ENCODE measurements around the gene SAT2. TPM values are rescaled to one million over a fixed set of nuclear protein-coding genes. Genes with fewer than 3 reads are reported as not detected.
A peak's percentile ranks its signal among the peaks of the same experiment; 100 is the strongest.

Gene SAT2
- total and polyA plus RNA-seq, 10 of the 15 experiments (the other 5 are each of a cell fraction or from before 2014, with no cell fraction given): 14.6 to 44.0 (median 27.9) TPM

- intact Hi-C loops (cut with micrococcal nuclease; ENCODE audit: unreplicated experiment): no loop called here
- Histone ChIP-seq H3K4me3 (peak overlapping the region; percentile 100), H2AFZ (ENCODE audit: control insufficient read depth, low read depth, low read length) (peak overlapping the region; percentile 77; the same call in 1 of the 2 replicates), H3K27ac (ENCODE audit: control insufficient read depth, insufficient read depth) (peak overlapping the region; percentile 69; the same call in 1 of the 2 replicates), H3K9me3 (replicated peaks; ENCODE audit: control insufficient read depth, insufficient read depth, low read length) (no peaks in the 10 kb centered on the region), H3K36me3 (ENCODE audit: control insufficient read depth in 2 of 2, insufficient read depth in 2 of 2, low read length in 1 of 2) (no peaks in the 10 kb centered on the region), H3K9ac (ENCODE audit: control insufficient read depth, insufficient read depth, low read length) (peak overlapping the region; percentile 95), H4K20me1 (ENCODE audit: control insufficient read depth, insufficient read depth) (no peaks in the 10 kb centered on the region), H3K4me2 (ENCODE audit: control insufficient read depth, insufficient read depth) (peak overlapping the region; percentile 81), H3K4me1 (ENCODE audit: control insufficient read depth, insufficient read depth, low read length) (peaks cover 3% of the 10 kb centered on the region), H3K27me3 (replicated peaks in 1 of 2; ENCODE audit: control insufficient read depth in 2 of 2, insufficient read depth in 2 of 2, low read length in 1 of 2) (no peaks in the 10 kb centered on the region), H3K79me2 (ENCODE audit: control insufficient read depth, insufficient read depth, low read length) (peaks cover 2% of the 10 kb centered on the region)
- ChIA-PET POLR2A (interaction anchor here (0.6 to 2.7 kb wide), 8 partner anchors 8 to 290 kb away, joined by 3 to 33 read pairs (median 8); partner anchors contain the start of genes ACAP1, FXR2, MPDU1 and TP53), RAD21 (ENCODE audit: unreplicated experiment) (interaction anchor here (0.9 to 3.0 kb wide), 4 partner anchors 12 to 61 kb away, joined by 4 to 21 read pairs (median 14); partner anchors contain the start of genes CD68, FXR2, TP53 and WRAP53), SMC1A (ENCODE audit: uncharacterized antibody, unreplicated experiment) (interaction anchor here (1.7 to 2.3 kb wide), 2 partner anchors 12 to 62 kb away, joined by 5 to 19 read pairs; partner anchors contain the start of genes FXR2, TP53 and WRAP53), CTCF (interaction anchor here (0.6 to 2.6 kb wide), 6 partner anchors 13 to 271 kb away, joined by 3 to 38 read pairs (median 4); partner anchors contain the start of genes FXR2, TP53 and WRAP53)
- WGBS (ENCODE audit: insufficient coverage, insufficient replicate concordance, low lambda C conversion rate, missing lambda C conversion rate): 1% methylated on average over 6 of the region's 6 CpGs
- no peak for DNase-seq (ENCODE audit: low read depth, low spot score)
- no peak for ATAC-seq
- TF ChIP-seq ZNF217 (IDR thresholded peaks at IDR 0.05): no peak
- no peak for TF ChIP-seq KAT2A (conservative IDR thresholded peaks at IDR 0.05; ENCODE audit: control insufficient read depth, low read depth, low read length)
- TF ChIP-seq, protein P1, sequence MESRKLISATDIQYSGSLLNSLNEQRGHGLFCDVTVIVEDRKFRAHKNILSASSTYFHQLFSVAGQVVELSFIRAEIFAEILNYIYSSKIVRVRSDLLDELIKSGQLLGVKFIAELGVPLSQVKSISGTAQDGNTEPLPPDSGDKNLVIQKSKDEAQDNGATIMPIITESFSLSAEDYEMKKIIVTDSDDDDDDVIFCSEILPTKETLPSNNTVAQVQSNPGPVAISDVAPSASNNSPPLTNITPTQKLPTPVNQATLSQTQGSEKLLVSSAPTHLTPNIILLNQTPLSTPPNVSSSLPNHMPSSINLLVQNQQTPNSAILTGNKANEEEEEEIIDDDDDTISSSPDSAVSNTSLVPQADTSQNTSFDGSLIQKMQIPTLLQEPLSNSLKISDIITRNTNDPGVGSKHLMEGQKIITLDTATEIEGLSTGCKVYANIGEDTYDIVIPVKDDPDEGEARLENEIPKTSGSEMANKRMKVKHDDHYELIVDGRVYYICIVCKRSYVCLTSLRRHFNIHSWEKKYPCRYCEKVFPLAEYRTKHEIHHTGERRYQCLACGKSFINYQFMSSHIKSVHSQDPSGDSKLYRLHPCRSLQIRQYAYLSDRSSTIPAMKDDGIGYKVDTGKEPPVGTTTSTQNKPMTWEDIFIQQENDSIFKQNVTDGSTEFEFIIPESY (IDR thresholded peaks at IDR 0.05): no peak
- no peak for TF ChIP-seq E2F8 (IDR thresholded peaks at IDR 0.05; ENCODE audit: low read depth, partially characterized antibody)
- TF ChIP-seq RB1 (IDR thresholded peaks at IDR 0.05; ENCODE audit: borderline replicate concordance): no peak
- no peak for TF ChIP-seq IKZF2 (IDR thresholded peaks at IDR 0.05)
- no peak for TF ChIP-seq ZNF622 (IDR thresholded peaks at IDR 0.05)
- no peak for TF ChIP-seq STAT1 (conservative IDR thresholded peaks at IDR 0.05)
- no peak for TF ChIP-seq SPI1 (IDR thresholded peaks at IDR 0.05; ENCODE audit: borderline replicate concordance, insufficient read depth, low read depth, low read length)
- no peak for TF ChIP-seq ZNF207 (IDR thresholded peaks at IDR 0.05; ENCODE audit: borderline replicate concordance)
- no peak for TF ChIP-seq EED (IDR thresholded peaks at IDR 0.05; ENCODE audit: low read depth)
- in situ Hi-C loops (cut with MboI): no loop called here
- FAIRE-seq: no peak
- BruUV-seq (replicated peaks): no TSS peak
Observed at GRCh38 chr17:7626956-7627249, 718 bp downstream of the SAT2 start.

Measured in GM12878 (cell line).